Stimulated activated CD4-positive, alpha-beta T cell treated with anti-CD3 and anti-CD28 coated beads, Interleukin-12 subunit alpha, Interleukin-12 subunit beta, amount 100 ng/mL, for 4 hours (primary cell): ENCODE data around the gene SRP14.
"Not testable (repeated sequence)": the region's sequence is repeated elsewhere in the genome, so short reads cannot be mapped to it uniquely, and the experiment has no call there.

ENCODE experiments used
- DNase-seq: peaks from one replicate; pipeline ENCODE4 v3.0.0-alpha.2; 2020

The SRP14 gene

GRCh38 chr15:40038638-40039543 is at the start of gene SRP14:
TSS of gene SRP14 (minus strand) at chr15:40039181. CDS start at chr15:40039116, 65 bp downstream.
- DNase-seq, result peak; percentile 91

- DNase-seq, result no peak
Measured at GRCh38 chr15:40087991-40088928, 49.3 kb upstream of the SRP14 start.

GRCh38 chr15:40087068-40087810 is 48.3 kb upstream of the SRP14 start:
- DNase-seq, result no peak

- no peak for DNase-seq
Measured at GRCh38 chr15:40085266-40085665, 46.3 kb upstream of the SRP14 start.

GRCh38 chr15:40084650-40085049 is 45.7 kb upstream of the SRP14 start:
- no peak for DNase-seq

- DNase-seq, result no peak
Measured at GRCh38 chr15:40082195-40082883, 43.4 kb upstream of the SRP14 start.

GRCh38 chr15:40081691-40082194 is 42.8 kb upstream of the SRP14 start:
- no peak for DNase-seq

GRCh38 chr15:40080847-40081246 is 41.9 kb upstream of the SRP14 start:
- DNase-seq, result no peak

GRCh38 chr15:40080104-40080503 is 41.1 kb upstream of the SRP14 start:
- DNase-seq, result no peak

- no peak for DNase-seq
Measured at GRCh38 chr15:40079456-40079855, 40.5 kb upstream of the SRP14 start.

- DNase-seq, result no peak
Measured at GRCh38 chr15:40075298-40076044, 36.5 kb upstream of the SRP14 start.

GRCh38 chr15:40074656-40075055 is 35.7 kb upstream of the SRP14 start:
- DNase-seq, result not testable (repeated sequence)

- not testable (repeated sequence) for DNase-seq
Measured at GRCh38 chr15:40073716-40074490, 34.9 kb upstream of the SRP14 start.

- DNase-seq, result no peak
Measured at GRCh38 chr15:40072216-40072990, 33.4 kb upstream of the SRP14 start.

- DNase-seq, result no peak
Measured at GRCh38 chr15:40070608-40071218, 31.7 kb upstream of the SRP14 start.

GRCh38 chr15:40070166-40070557 is 31.2 kb upstream of the SRP14 start:
- DNase-seq, result no peak

GRCh38 chr15:40069178-40070165 is 30.5 kb upstream of the SRP14 start:
- no peak for DNase-seq
